GM23338 (cell line): ENCODE data around the gene NANS. TPM values are rescaled to one million over a fixed set of nuclear protein-coding genes. Genes with fewer than 3 reads are reported as not detected.

Source experiments
- ATAC-seq: fragments of 200-7000 bp; cut with Tn5 transposase; 3 replicates; pipeline ENCODE4 v1.9.1; 2020
- DNase-seq: peaks from one replicate; pipeline ENCODE4 v3.0.0-alpha.2; 2015; ENCODE audit warnings: low spot score
- H2AFZ ChIP-seq: fragments of 200-600 bp; sonication (generic); 2 replicates; pipeline ENCODE4 v1.8.0; 2016; ENCODE audit warnings: antibody characterized with exemption, mild to moderate bottlenecking, moderate library complexity
- H3F3A ChIP-seq: fragments of 200-600 bp; sonication (generic); replicated peaks from 2 replicates; pipeline ENCODE4 v1.8.0; 2017; ENCODE audit warnings: antibody characterized with exemption, mixed run types, low read depth
- H3K27ac ChIP-seq: fragments of 200-600 bp; sonication (generic); 2 replicates; pipeline ENCODE4 v1.6.1; 2016; ENCODE audit warnings: low read depth
- H3K27me3 ChIP-seq: fragments of 200-600 bp; sonication (generic); 2 replicates; pipeline ENCODE4 v1.8.0; 2016; ENCODE audit warnings: mild to moderate bottlenecking, mixed run types, moderate library complexity; ENCODE audit not compliant: insufficient read depth
- H3K36me3 ChIP-seq: fragments of 200-600 bp; sonication (generic); 2 replicates; pipeline ENCODE4 v1.8.0; 2016; ENCODE audit warnings: mild to moderate bottlenecking; ENCODE audit not compliant: insufficient read depth
- H3K4me1 ChIP-seq: fragments of 200-600 bp; sonication (generic); 2 replicates; pipeline ENCODE4 v1.8.0; 2016; ENCODE audit warnings: mild to moderate bottlenecking, moderate library complexity; ENCODE audit not compliant: insufficient read depth
- H3K4me2 ChIP-seq: fragments of 200-600 bp; sonication (generic); 2 replicates; pipeline ENCODE4 v1.7.1; 2017; ENCODE audit warnings: mixed run types
- H3K4me3 ChIP-seq: fragments of 200-600 bp; sonication (generic); 2 replicates; pipeline ENCODE4 v1.6.1; 2016; ENCODE audit warnings: mixed run types
- H3K79me2 ChIP-seq: fragments of 200-600 bp; sonication (generic); replicated peaks from 2 replicates; pipeline ENCODE4 v1.8.0; 2017; ENCODE audit warnings: mild to moderate bottlenecking; ENCODE audit not compliant: insufficient read depth
- H3K9me2 ChIP-seq: fragments of 200-600 bp; sonication (generic); 2 replicates; pipeline ENCODE4 v1.8.0; 2017; ENCODE audit not compliant: insufficient read depth
- H4K20me1 ChIP-seq: fragments of 200-600 bp; sonication (generic); replicated peaks from 2 replicates; pipeline ENCODE4 v1.8.0; 2017; ENCODE audit warnings: mild to moderate bottlenecking; ENCODE audit not compliant: insufficient read depth
- H3K27ac Mint-ChIP-seq: 2 replicates; pipeline ENCODE4 v1.8.0; 2020; ENCODE audit warnings: inconsistent platforms, mild to moderate bottlenecking, moderate library complexity, mixed read lengths
- H3K27me3 Mint-ChIP-seq: 3 replicates; pipeline ENCODE4 v1.8.0; 2022; ENCODE audit warnings: low read depth, mild to moderate bottlenecking, moderate library complexity, mixed read lengths, inconsistent platforms; ENCODE audit not compliant: insufficient read depth, poor library complexity
- H3K36me3 Mint-ChIP-seq: 3 replicates; pipeline ENCODE4 v1.8.0; 2021; ENCODE audit warnings: low read depth, mild to moderate bottlenecking, inconsistent platforms, moderate library complexity, mixed read lengths
- H3K4me1 Mint-ChIP-seq: 3 replicates; pipeline ENCODE4 v1.8.0; 2020; ENCODE audit warnings: mild to moderate bottlenecking, inconsistent platforms, mixed read lengths
- H3K4me3 Mint-ChIP-seq: 3 replicates; pipeline ENCODE4 v1.8.0; 2021; ENCODE audit warnings: moderate library complexity, mild to moderate bottlenecking, inconsistent platforms, mixed read lengths
- H3K9me3 Mint-ChIP-seq: 3 replicates; pipeline ENCODE4 v1.8.0; 2020; ENCODE audit warnings: moderate library complexity, mild to moderate bottlenecking, inconsistent platforms, mixed read lengths
- CREB1 ChIP-seq: fragments of 250-450 bp; sonication (Bioruptor Pico); IDR thresholded peaks from 2 replicates; pipeline ENCODE4 v1.5.0; 2020; ENCODE audit warnings: low read depth, mild to moderate bottlenecking, moderate library complexity
- EZH2 ChIP-seq: fragments of 200-600 bp; sonication (generic); IDR thresholded peaks from one replicate; pipeline ENCODE4 v1.8.0; 2017; ENCODE audit warnings: antibody characterized with exemption, mild to moderate bottlenecking, low read depth; ENCODE audit not compliant: unreplicated experiment
- EZH2phosphoT487 ChIP-seq: fragments of 200-600 bp; sonication (generic); IDR thresholded peaks from one replicate; pipeline ENCODE4 v1.8.1; 2018; ENCODE audit warnings: antibody characterized with exemption; ENCODE audit not compliant: unreplicated experiment
- JUNB ChIP-seq: IDR thresholded peaks from one replicate; pipeline ENCODE4 v1.6.1; 2016; ENCODE audit warnings: antibody characterized with exemption; ENCODE audit not compliant: unreplicated experiment
- NANOG ChIP-seq: IDR thresholded peaks from 2 replicates; pipeline ENCODE4 v1.6.1; 2016; ENCODE audit warnings: antibody characterized with exemption, borderline replicate concordance
- POLR2AphosphoS5 ChIP-seq: IDR thresholded peaks from 2 replicates; pipeline ENCODE4 v1.6.1; 2016; ENCODE audit warnings: antibody characterized with exemption, low read depth
- REST ChIP-seq: IDR thresholded peaks from one replicate; pipeline ENCODE4 v1.6.1; 2018; ENCODE audit warnings: antibody characterized with exemption; ENCODE audit not compliant: unreplicated experiment
- STAT1 ChIP-seq: IDR thresholded peaks from one replicate; pipeline ENCODE4 v1.6.1; 2016; ENCODE audit warnings: antibody characterized with exemption; ENCODE audit not compliant: unreplicated experiment
- ZNF114 ChIP-seq: fragments of 250-450 bp; sonication (Bioruptor Pico); IDR thresholded peaks from 2 replicates; pipeline ENCODE4 v1.5.0; 2020; ENCODE audit warnings: mild to moderate bottlenecking, moderate library complexity
- ZNF331 ChIP-seq: fragments of 250-450 bp; sonication (Bioruptor Pico); IDR thresholded peaks from 2 replicates; pipeline ENCODE4 v1.5.0; 2020; ENCODE audit warnings: low read depth, mild to moderate bottlenecking, moderate library complexity
- polyA plus RNA-seq: library from polyadenylated mRNA; unstranded; fragments of >200 nt; fragmentation: Nextera tagmentation; extraction: Ambion mirVana; gene quantifications from 2 replicates; pipeline ENCODE4 v1.2.1, GENCODE V29; 2016
- total RNA-seq: library from RNA; depleted of rRNA; stranded (reverse); fragments of >200 nt; shearing (Covaris generic); gene quantifications from 2 replicates; pipeline ENCODE4 v1.2.3, GENCODE V29; 2014
- TF ChIP-seq, protein P1 (sequence below): fragments of 250-450 bp; sonication (Bioruptor Pico); IDR thresholded peaks from 2 replicates; pipeline ENCODE4 v1.5.0; 2020; ENCODE audit warnings: mild to moderate bottlenecking, moderate library complexity
- TF ChIP-seq, protein P2 (sequence below), 2 experiments: fragments of 200-600 bp in 1 of 2; sonication (generic) in 1 of 2; conservative IDR thresholded peaks; 2 replicates each; pipeline versions ENCODE4 v1.5.1 to v1.6.1; 2016 to 2017; ENCODE audit warnings: antibody characterized with exemption in 2 of 2, low read depth in 2 of 2, mild to moderate bottlenecking in 2 of 2, moderate library complexity in 1 of 2
- TF ChIP-seq, protein P3 (sequence below): IDR thresholded peaks from 2 replicates; pipeline ENCODE4 v1.6.1; 2016; ENCODE audit warnings: antibody characterized with exemption

NANS gene
- total and polyA plus RNA-seq, 2 experiments from 2014 or later, result 67.3 to 77.4 TPM

GRCh38 chr9:98057138-98057799 lies 737 bp downstream of the NANS start:
- Histone ChIP-seq H3K4me3 (peak overlapping the region; percentile 73), H3K36me3 (no peaks in the 10 kb centered on the region), H4K20me1 (peaks cover 6% of the 10 kb centered on the region), H3K27ac (no peak overlapping the region), H2AFZ (peak overlapping the region; percentile 87; the same call in 1 of the 2 replicates), H3K79me2 (peaks cover 14% of the 10 kb centered on the region), H3K27me3 (no peaks in the 10 kb centered on the region), H3K9me2 (no peaks in the 10 kb centered on the region), H3F3A (0 out of 2 replicates have a peak, but pooled peaks cover 5% of the 10 kb centered on the region), H3K4me1 (peaks cover 5% of the 10 kb centered on the region; the same call in 1 of the 2 replicates), H3K4me2 (peak overlapping the region; percentile 86)
- Mint-ChIP-seq H3K36me3 (peaks cover 10% of the 10 kb centered on the region), H3K4me1 (no peaks in the 10 kb centered on the region; the same call in 2 of the 3 replicates), H3K27ac (peak overlapping the region; percentile 70), H3K4me3 (peak overlapping the region; percentile 93), H3K9me3 (peaks cover 3% of the 10 kb centered on the region; the same call in 1 of the 3 replicates), H3K27me3 (peaks cover 9% of the 10 kb centered on the region)
- ATAC-seq (no peak; the same call in 2 of the 3 replicates), DNase-seq (peak; percentile 30)
- TF ChIP-seq REST (no peak), POLR2AphosphoS5 (no peak), CREB1 (CRISPR knock-in tag) (no peak), JUNB (no peak), EZH2phosphoT487 (no peak), ZNF114 (no peak), ZNF331 (CRISPR knock-in tag) (no peak), EZH2 (no peak), STAT1 (no peak), NANOG (no peak)
- TF ChIP-seq, protein P1, sequence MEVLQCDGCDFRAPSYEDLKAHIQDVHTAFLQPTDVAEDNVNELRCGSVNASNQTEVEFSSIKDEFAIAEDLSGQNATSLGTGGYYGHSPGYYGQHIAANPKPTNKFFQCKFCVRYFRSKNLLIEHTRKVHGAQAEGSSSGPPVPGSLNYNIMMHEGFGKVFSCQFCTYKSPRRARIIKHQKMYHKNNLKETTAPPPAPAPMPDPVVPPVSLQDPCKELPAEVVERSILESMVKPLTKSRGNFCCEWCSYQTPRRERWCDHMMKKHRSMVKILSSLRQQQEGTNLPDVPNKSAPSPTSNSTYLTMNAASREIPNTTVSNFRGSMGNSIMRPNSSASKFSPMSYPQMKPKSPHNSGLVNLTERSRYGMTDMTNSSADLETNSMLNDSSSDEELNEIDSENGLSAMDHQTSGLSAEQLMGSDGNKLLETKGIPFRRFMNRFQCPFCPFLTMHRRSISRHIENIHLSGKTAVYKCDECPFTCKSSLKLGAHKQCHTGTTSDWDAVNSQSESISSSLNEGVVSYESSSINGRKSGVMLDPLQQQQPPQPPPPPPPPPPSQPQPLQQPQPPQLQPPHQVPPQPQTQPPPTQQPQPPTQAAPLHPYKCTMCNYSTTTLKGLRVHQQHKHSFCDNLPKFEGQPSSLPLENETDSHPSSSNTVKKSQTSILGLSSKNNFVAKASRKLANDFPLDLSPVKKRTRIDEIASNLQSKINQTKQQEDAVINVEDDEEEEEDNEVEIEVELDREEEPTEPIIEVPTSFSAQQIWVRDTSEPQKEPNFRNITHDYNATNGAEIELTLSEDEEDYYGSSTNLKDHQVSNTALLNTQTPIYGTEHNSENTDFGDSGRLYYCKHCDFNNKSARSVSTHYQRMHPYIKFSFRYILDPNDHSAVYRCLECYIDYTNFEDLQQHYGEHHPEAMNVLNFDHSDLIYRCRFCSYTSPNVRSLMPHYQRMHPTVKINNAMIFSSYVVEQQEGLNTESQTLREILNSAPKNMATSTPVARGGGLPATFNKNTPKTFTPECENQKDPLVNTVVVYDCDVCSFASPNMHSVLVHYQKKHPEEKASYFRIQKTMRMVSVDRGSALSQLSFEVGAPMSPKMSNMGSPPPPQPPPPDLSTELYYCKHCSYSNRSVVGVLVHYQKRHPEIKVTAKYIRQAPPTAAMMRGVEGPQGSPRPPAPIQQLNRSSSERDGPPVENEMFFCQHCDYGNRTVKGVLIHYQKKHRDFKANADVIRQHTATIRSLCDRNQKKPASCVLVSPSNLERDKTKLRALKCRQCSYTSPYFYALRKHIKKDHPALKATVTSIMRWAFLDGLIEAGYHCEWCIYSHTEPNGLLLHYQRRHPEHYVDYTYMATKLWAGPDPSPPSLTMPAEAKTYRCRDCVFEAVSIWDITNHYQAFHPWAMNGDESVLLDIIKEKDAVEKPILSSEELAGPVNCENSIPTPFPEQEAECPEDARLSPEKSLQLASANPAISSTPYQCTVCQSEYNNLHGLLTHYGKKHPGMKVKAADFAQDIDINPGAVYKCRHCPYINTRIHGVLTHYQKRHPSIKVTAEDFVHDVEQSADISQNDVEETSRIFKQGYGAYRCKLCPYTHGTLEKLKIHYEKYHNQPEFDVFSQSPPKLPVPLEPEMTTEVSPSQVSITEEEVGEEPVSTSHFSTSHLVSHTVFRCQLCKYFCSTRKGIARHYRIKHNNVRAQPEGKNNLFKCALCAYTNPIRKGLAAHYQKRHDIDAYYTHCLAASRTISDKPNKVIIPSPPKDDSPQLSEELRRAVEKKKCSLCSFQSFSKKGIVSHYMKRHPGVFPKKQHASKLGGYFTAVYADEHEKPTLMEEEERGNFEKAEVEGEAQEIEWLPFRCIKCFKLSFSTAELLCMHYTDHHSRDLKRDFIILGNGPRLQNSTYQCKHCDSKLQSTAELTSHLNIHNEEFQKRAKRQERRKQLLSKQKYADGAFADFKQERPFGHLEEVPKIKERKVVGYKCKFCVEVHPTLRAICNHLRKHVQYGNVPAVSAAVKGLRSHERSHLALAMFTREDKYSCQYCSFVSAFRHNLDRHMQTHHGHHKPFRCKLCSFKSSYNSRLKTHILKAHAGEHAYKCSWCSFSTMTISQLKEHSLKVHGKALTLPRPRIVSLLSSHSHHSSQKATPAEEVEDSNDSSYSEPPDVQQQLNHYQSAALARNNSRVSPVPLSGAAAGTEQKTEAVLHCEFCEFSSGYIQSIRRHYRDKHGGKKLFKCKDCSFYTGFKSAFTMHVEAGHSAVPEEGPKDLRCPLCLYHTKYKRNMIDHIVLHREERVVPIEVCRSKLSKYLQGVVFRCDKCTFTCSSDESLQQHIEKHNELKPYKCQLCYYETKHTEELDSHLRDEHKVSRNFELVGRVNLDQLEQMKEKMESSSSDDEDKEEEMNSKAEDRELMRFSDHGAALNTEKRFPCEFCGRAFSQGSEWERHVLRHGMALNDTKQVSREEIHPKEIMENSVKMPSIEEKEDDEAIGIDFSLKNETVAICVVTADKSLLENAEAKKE (CRISPR knock-in tag), result no peak
- TF ChIP-seq, protein P2, sequence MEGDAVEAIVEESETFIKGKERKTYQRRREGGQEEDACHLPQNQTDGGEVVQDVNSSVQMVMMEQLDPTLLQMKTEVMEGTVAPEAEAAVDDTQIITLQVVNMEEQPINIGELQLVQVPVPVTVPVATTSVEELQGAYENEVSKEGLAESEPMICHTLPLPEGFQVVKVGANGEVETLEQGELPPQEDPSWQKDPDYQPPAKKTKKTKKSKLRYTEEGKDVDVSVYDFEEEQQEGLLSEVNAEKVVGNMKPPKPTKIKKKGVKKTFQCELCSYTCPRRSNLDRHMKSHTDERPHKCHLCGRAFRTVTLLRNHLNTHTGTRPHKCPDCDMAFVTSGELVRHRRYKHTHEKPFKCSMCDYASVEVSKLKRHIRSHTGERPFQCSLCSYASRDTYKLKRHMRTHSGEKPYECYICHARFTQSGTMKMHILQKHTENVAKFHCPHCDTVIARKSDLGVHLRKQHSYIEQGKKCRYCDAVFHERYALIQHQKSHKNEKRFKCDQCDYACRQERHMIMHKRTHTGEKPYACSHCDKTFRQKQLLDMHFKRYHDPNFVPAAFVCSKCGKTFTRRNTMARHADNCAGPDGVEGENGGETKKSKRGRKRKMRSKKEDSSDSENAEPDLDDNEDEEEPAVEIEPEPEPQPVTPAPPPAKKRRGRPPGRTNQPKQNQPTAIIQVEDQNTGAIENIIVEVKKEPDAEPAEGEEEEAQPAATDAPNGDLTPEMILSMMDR (conservative IDR thresholded peaks at IDR 0.05; ENCODE audit: low read depth in 2 of 2), result no peak
- TF ChIP-seq, protein P3, sequence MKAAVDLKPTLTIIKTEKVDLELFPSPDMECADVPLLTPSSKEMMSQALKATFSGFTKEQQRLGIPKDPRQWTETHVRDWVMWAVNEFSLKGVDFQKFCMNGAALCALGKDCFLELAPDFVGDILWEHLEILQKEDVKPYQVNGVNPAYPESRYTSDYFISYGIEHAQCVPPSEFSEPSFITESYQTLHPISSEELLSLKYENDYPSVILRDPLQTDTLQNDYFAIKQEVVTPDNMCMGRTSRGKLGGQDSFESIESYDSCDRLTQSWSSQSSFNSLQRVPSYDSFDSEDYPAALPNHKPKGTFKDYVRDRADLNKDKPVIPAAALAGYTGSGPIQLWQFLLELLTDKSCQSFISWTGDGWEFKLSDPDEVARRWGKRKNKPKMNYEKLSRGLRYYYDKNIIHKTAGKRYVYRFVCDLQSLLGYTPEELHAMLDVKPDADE, result no peak
